Right lobe of liver (tissue), 6 donors: ENCODE measurements around the gene RASGRP1. TPM values are rescaled to one million over a fixed set of nuclear protein-coding genes. Genes with fewer than 3 reads are reported as not detected.

Experiments
- ATAC-seq, 4 donors: fragments of 200-7000 bp; cut with Tn5 transposase; one replicate each; pipeline ENCODE4 v1.9.1; 2020; ENCODE audit warnings: mild to moderate bottlenecking in 4 of 4, moderate library complexity in 4 of 4
- DNase-seq, 3 donors: peaks; one replicate each; pipeline ENCODE4 v3.0.0-alpha.2; 2020
- H3K27ac ChIP-seq, 3 donors: fragments of 200-600 bp; one replicate each; pipeline ENCODE4 v1.8.0; 2022
- H3K27me3 ChIP-seq, 2 donors: fragments of 200-600 bp; one replicate each; pipeline ENCODE4 v1.8.0; 2022
- H3K36me3 ChIP-seq, 4 donors: fragments of 200-600 bp; sonication (generic) in 1 of 4; one replicate each; pipeline versions ENCODE4 v1.5.1 to v1.8.0; 2017 to 2022; ENCODE audit warnings: control low read depth in 1 of 4
- H3K4me1 ChIP-seq, 4 donors: fragments of 200-600 bp; sonication (generic) in 1 of 4; one replicate each; pipeline versions ENCODE4 v1.5.1 to v1.8.0; 2017 to 2022; ENCODE audit warnings: control low read depth in 1 of 4
- H3K4me3 ChIP-seq, 3 donors: fragments of 200-600 bp; one replicate each; pipeline ENCODE4 v1.8.0; 2022
- H3K9me3 ChIP-seq, 4 donors: fragments of 200-600 bp; sonication (generic) in 1 of 4; one replicate each; pipeline versions ENCODE4 v1.5.1 to v1.8.0; 2017 to 2022; ENCODE audit warnings: control low read depth in 1 of 4
- POLR2A ChIP-seq: fragments of 450-650 bp; IDR thresholded peaks from one replicate; pipeline ENCODE4 v1.6.1; 2017; ENCODE audit warnings: antibody characterized with exemption, mild to moderate bottlenecking
- WGBS: methylation state at CpG from one replicate; pipeline ENCODE4 v1.1.6; 2018; ENCODE audit warnings: low coverage, low lambda C conversion rate; ENCODE audit not compliant: insufficient coverage; ENCODE audit errors: missing lambda C conversion rate; 5-methylcytosine and 5-hydroxymethylcytosine counted together
- intact Hi-C, 2 donors: fragments of 100-400 bp; cut with DNase I; formaldehyde crosslinking; loops; one replicate each; pipeline versions ENCODE4 v1.11.2 to v1.14.1; 2022
- total RNA-seq, 6 experiments: library from RNA; depleted of rRNA in 2 of 6; stranded (reverse); fragments of >200 nt in 2 of 6; fragmentation: NEBNext Ultra II Directional in 3 of 6; extraction: Animal tissue kit (Norgen Biotek cat#: 25700) in 3 of 6; gene quantifications; one replicate each; pipeline versions ENCODE4 v1.1.0 to v1.2.4, GENCODE V29; 2016 to 2023
- TF ChIP-seq, protein P1 (sequence below), 4 donors: fragments of 200-600 bp in 3 of 4; fragments of 450-650 bp in 1 of 4; IDR thresholded peaks; one replicate each; pipeline versions ENCODE4 v1.5.1 to v1.8.0; 2016 to 2022; ENCODE audit warnings: antibody characterized with exemption in 4 of 4, mild to moderate bottlenecking in 2 of 4
- donor health status: DM: no; HTN: yes; CAD: no.
- donor health status: DM: no; HTN: no; CAD: no.
- donor health status: DM: no; HTN: no; CAD: no.
- donor health status: DM: no; HTN: yes; CAD: no.
- donor health status: DM: no; HTN: yes; CAD: no.

RASGRP1 gene
- total RNA-seq, 6 experiments from 2014 or later: 0.11 to 0.64 (median 0.32) TPM

DNA sequence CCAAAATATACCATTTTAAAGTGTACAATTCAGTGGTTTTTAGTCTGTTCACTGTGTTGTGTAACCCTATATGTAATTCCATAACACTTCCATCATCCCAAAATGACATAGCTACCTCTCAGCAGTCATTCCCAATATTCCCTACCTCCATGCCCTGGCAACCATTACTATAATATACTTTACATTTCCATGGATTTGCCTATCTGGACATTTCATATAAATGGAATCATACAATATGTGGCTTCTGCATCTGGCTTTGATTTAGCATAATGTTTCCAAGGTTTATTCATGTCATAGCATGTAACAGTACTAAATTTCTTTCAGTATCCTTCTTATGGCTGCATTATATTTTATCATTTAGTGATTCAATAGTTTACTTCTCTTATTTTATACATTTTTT, 85.3 kb downstream of the RASGRP1 start:
- Histone ChIP-seq H3K27ac (no peak overlapping the region), H3K36me3 (peaks cover 0 to 12% (median 0%) of the 10 kb centered on the region in 4 donors), H3K27me3 (no peaks in the 10 kb centered on the region), H3K4me1 (no peaks in the 10 kb centered on the region), H3K9me3 (no peaks in the 10 kb centered on the region), H3K4me3 (no peak overlapping the region)
- intact Hi-C loops: no loop called here
- DNase-seq (no peak), ATAC-seq (no peak)
- TF ChIP-seq, protein P1, sequence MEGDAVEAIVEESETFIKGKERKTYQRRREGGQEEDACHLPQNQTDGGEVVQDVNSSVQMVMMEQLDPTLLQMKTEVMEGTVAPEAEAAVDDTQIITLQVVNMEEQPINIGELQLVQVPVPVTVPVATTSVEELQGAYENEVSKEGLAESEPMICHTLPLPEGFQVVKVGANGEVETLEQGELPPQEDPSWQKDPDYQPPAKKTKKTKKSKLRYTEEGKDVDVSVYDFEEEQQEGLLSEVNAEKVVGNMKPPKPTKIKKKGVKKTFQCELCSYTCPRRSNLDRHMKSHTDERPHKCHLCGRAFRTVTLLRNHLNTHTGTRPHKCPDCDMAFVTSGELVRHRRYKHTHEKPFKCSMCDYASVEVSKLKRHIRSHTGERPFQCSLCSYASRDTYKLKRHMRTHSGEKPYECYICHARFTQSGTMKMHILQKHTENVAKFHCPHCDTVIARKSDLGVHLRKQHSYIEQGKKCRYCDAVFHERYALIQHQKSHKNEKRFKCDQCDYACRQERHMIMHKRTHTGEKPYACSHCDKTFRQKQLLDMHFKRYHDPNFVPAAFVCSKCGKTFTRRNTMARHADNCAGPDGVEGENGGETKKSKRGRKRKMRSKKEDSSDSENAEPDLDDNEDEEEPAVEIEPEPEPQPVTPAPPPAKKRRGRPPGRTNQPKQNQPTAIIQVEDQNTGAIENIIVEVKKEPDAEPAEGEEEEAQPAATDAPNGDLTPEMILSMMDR (IDR thresholded peaks at IDR 0.05): no peak
- TF ChIP-seq POLR2A: no peak

DNA sequence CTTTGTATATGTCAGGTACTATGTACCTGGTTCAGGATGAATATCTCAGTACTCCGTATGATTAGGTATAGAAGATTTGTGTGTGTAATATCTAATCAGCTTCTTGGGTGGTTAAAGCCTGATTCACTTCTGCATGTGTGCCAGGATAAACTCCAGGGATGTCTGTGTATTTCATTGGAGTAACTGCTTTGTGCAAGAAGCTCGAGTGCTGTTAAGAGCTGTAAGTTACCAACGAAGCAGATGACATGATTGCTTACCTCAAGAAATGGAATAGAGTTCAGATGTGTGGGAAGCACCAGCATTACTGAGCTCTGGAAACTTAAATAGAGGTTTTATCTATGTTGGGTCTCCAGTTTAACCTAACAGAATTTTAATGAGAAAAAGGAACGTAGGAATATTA, 87.0 kb downstream of the RASGRP1 start:
- intact Hi-C loops: no loop called here
- no peak for DNase-seq
- no peaks in the 10 kb centered on the region for H3K9me3 ChIP-seq
- H3K27me3 ChIP-seq: no peaks in the 10 kb centered on the region
- peaks cover 0 to 13% (median 0%) of the 10 kb centered on the region in 4 donors for H3K36me3 ChIP-seq
- TF ChIP-seq, protein P1 (IDR thresholded peaks at IDR 0.05): no peak
- TF ChIP-seq POLR2A: no peak
- no peak for ATAC-seq
- H3K4me3 ChIP-seq: no peak overlapping the region
- 89% methylated on average over 4 of the region's 4 CpGs for WGBS
- H3K4me1 ChIP-seq: no peaks in the 10 kb centered on the region
- H3K27ac ChIP-seq: no peak overlapping the region

DNA sequence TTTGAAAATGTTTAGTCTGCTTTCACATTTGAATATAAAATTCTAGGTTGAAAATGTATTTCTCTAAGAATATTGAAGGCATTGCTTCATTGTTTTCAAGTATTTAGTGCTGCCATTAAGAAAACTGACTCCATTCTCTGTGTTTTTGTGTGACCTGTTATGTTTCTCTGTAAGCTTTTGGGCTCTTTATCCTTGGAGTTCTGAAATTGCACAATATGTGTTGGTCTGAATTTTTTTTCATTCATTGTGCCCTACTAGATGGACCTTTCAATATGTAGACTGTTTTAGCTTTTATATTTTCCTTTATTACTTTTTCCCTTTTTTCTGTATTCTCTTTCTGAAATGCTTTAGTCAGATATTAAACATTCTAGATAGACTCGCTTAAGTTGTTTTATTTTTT, 88.5 kb downstream of the RASGRP1 start:
- TF ChIP-seq, protein P1 (IDR thresholded peaks at IDR 0.05): no peak
- TF ChIP-seq POLR2A: no peak
- Histone ChIP-seq H3K36me3 (peaks cover 0 to 7% (median 0%) of the 10 kb centered on the region in 4 donors), H3K4me1 (no peaks in the 10 kb centered on the region), H3K4me3 (no peak overlapping the region), H3K27ac (no peak overlapping the region), H3K9me3 (no peaks in the 10 kb centered on the region), H3K27me3 (no peaks in the 10 kb centered on the region)
- ATAC-seq: no peak
- 100% methylated on average over 1 of the region's 1 CpG for WGBS
- intact Hi-C loops: no loop called here
- no peak for DNase-seq

DNA sequence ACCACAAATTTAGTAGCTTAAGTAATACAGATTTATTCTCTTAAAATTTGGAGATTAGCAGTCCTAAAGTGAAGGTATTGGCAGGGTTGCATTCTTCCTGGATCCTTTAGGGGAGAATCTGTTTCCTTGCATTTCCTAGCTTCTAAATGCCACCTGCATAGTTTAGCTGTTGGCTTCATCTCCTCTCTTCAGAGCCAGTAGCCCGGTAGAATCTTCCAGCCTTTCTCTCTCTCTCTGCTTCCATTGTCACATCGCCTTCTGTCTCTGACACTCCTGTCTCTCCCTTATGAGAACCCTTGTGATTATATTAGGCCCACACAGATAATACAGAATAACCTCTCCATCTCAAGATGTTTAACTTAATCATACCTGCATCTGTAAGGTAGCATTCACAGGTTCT, 89.3 kb downstream of the RASGRP1 start:
- Histone ChIP-seq H3K27me3 (no peaks in the 10 kb centered on the region), H3K4me1 (no peaks in the 10 kb centered on the region), H3K9me3 (no peaks in the 10 kb centered on the region), H3K4me3 (no peak overlapping the region), H3K27ac (no peak overlapping the region), H3K36me3 (peaks cover 0 to 6% (median 0%) of the 10 kb centered on the region in 4 donors)
- intact Hi-C loops: no loop called here
- DNase-seq (no peak), ATAC-seq (no peak)
- TF ChIP-seq, protein P1 (IDR thresholded peaks at IDR 0.05): no peak
- TF ChIP-seq POLR2A: no peak
- 100% methylated on average over 1 of the region's 2 CpGs for WGBS

DNA sequence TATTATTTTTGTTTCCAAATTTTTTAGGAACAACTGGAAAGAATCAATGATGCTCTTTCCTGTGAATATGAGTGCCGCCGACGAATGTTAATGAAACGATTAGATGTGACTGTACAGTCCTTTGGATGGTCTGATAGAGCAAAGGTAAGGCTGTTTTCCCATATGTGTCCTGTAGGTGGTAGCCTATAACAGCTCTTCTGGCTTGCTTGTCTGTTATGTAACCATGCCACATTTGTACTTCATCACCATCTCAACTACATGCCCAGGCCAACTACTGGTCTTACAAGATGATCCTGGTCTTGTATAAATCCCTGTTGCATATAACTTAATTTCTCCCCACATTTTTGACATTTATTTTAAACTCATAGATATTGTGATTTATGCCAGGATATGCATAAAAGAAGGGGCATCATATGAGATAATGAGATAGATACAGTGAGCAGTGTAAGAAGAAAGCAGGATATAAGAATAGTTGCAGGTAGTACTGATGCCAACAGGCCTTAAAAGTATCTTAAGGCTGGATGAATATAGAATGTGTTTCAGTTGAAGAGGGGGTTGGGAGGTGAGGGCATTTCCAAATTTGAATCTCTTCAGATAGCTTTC, 90.4 kb downstream of the RASGRP1 start:
- no peaks in the 10 kb centered on the region for H3K9me3 ChIP-seq
- H3K4me1 ChIP-seq: no peaks in the 10 kb centered on the region
- no peak overlapping the region for H3K27ac ChIP-seq
- peaks cover 0 to 6% (median 0%) of the 10 kb centered on the region in 4 donors for H3K36me3 ChIP-seq
- peak; percentile 91 to 99 (median 96) for ATAC-seq
- no peaks in the 10 kb centered on the region for H3K27me3 ChIP-seq
- no peak for DNase-seq
- intact Hi-C loops: no loop called here
- TF ChIP-seq, protein P1 (IDR thresholded peaks at IDR 0.05): peak; percentile 59 to 70 (median 66)
- no peak for TF ChIP-seq POLR2A
- WGBS: 58% methylated on average over 4 of the region's 4 CpGs
- no peak overlapping the region for H3K4me3 ChIP-seq
